Lower leg skin (tissue), 4 donors: Measurements from ENCODE around the gene IRF2BP1. TPM values are rescaled to one million over a fixed set of nuclear protein-coding genes. Genes with fewer than 3 reads are reported as not detected.

ENCODE experiments used
- DNase-seq, 2 donors: peaks; one replicate each; pipeline ENCODE4 v3.0.0-alpha.2; 2019; ENCODE audit warnings: low spot score in 2 of 2
- H3K4me3 ChIP-seq: fragments of 200-600 bp; sonication (generic); 2 replicates; pipeline ENCODE4 v1.5.1; 2017; ENCODE audit warnings: mild to moderate bottlenecking, low read depth; ENCODE audit not compliant: poor library complexity, severe bottlenecking
- CTCF ChIP-seq, 3 donors: fragments of 450-650 bp; IDR thresholded peaks; one replicate each; pipeline ENCODE4 v1.5.1; 2016; ENCODE audit warnings: antibody characterized with exemption in 3 of 3, mild to moderate bottlenecking in 3 of 3, moderate library complexity in 2 of 3
- POLR2A ChIP-seq, 2 donors: fragments of 450-650 bp; IDR thresholded peaks; one replicate each; pipeline ENCODE4 v1.6.1; 2016 to 2017; ENCODE audit warnings: antibody characterized with exemption in 2 of 2, mild to moderate bottlenecking in 1 of 2, moderate library complexity in 1 of 2
- WGBS, 2 donors: methylation state at CpG; one replicate each; pipeline ENCODE4 v1.1.5; 2018; 5-methylcytosine and 5-hydroxymethylcytosine counted together
- intact Hi-C: fragments of 100-400 bp; cut with DNase I; formaldehyde crosslinking; loops from one replicate; pipeline ENCODE4 v1.15.0; 2023; ENCODE audit warnings: low total_unique reads
- total RNA-seq, 4 donors: library from RNA; depleted of rRNA; stranded (reverse); fragments of >200 nt; gene quantifications; one replicate each; pipeline ENCODE4 v1.1.0, GENCODE V29; 2016

Gene IRF2BP1
- total RNA-seq, 4 donors from 2014 or later: 38.9 to 44.0 (median 42.8) TPM

GRCh38 chr19:45881082-45881908, 4.6 kb downstream of the IRF2BP1 start:
- H3K4me3 ChIP-seq: no peak overlapping the region
- 87 to 88% methylated on average over 10 of the region's 10 CpGs for WGBS, 2 donors
- no peak for DNase-seq
- intact Hi-C loops: no loop called here
- TF ChIP-seq CTCF (IDR thresholded peaks at IDR 0.05) (no peak), POLR2A (IDR thresholded peaks at IDR 0.05) (no peak)

- 81 to 84% methylated on average over 2 of the region's 2 CpGs for WGBS, 2 donors
- intact Hi-C loops: no loop called here
- TF ChIP-seq CTCF (IDR thresholded peaks at IDR 0.05) (no peak), POLR2A (IDR thresholded peaks at IDR 0.05) (no peak)
- no peak for DNase-seq
- H3K4me3 ChIP-seq: no peak overlapping the region
Measured at GRCh38 chr19:45879971-45880370, 6.0 kb downstream of the IRF2BP1 start.

- DNase-seq: no peak
- intact Hi-C loops: no loop called here
- H3K4me3 ChIP-seq: no peak overlapping the region
- TF ChIP-seq POLR2A (IDR thresholded peaks at IDR 0.05): no peak
- no peak for TF ChIP-seq CTCF (IDR thresholded peaks at IDR 0.05)
- WGBS, 2 donors: 59 to 77% methylated on average over 8 of the region's 8 CpGs
Measured at GRCh38 chr19:45879055-45879454, 6.9 kb downstream of the IRF2BP1 start.

- intact Hi-C loops: no loop called here
- no peak for DNase-seq
- TF ChIP-seq CTCF (IDR thresholded peaks at IDR 0.05) (peak in 1 of 3 donors; percentile 4), POLR2A (IDR thresholded peaks at IDR 0.05) (no peak)
- 70 to 79% methylated on average over 9 to 11 of the region's 11 CpGs for WGBS, 2 donors
- no peak overlapping the region for H3K4me3 ChIP-seq
Measured at GRCh38 chr19:45878043-45878794, 7.7 kb downstream of the IRF2BP1 start.

- DNase-seq: no peak
- TF ChIP-seq POLR2A (IDR thresholded peaks at IDR 0.05) (no peak), CTCF (IDR thresholded peaks at IDR 0.05) (no peak)
Measured at GRCh38 chr19:45876411-45877197, 9.3 kb downstream of the IRF2BP1 start.

More at GRCh38 chr19:45876411-45877197, 9.3 kb downstream of the IRF2BP1 start:
- H3K4me3 ChIP-seq: no peak overlapping the region
- WGBS, 2 donors: 8 to 15% methylated on average over 27 to 34 of the region's 41 CpGs
- intact Hi-C loops: no loop called here
